Activated CD4-positive, CD25-positive, alpha-beta regulatory T cell treated with anti-CD3 and anti-CD28 coated beads, Interleukin-2, amount 50 U/mL, for 72 hours (primary cell): ENCODE measurements around the gene TRPC4.
"Not testable (repeated sequence)": the region's sequence is repeated elsewhere in the genome, so short reads cannot be mapped to it uniquely, and the experiment has no call there.

Experiments
- DNase-seq: peaks from one replicate; pipeline ENCODE4 v3.0.0; 2021

The TRPC4 gene

GRCh38 chr13:37596805-37597204 is 272.8 kb downstream of the TRPC4 start:
- no peak for DNase-seq

- DNase-seq: no peak
Observed at GRCh38 chr13:37595162-37595561, 274.4 kb downstream of the TRPC4 start.

GRCh38 chr13:37594550-37594949 is 275.0 kb downstream of the TRPC4 start:
- no peak for DNase-seq

GRCh38 chr13:37589381-37589780 is 280.2 kb downstream of the TRPC4 start:
- DNase-seq: not testable (repeated sequence)

GRCh38 chr13:37587236-37587635 is 282.3 kb downstream of the TRPC4 start:
- DNase-seq: no peak
